Mucosa of gallbladder (tissue), 1 donor: ENCODE results near the gene C14orf119. TPM values are rescaled to one million over a fixed set of nuclear protein-coding genes. Genes with fewer than 3 reads are reported as not detected.

Experiments used
- DNase-seq: peaks from one replicate; pipeline ENCODE4 v3.0.0-alpha.2; 2020; ENCODE audit warnings: low spot score
- total RNA-seq: library from RNA; stranded (reverse); gene quantifications from one replicate; pipeline ENCODE4 v1.2.1, GENCODE V29; 2021
- donor health status: DM: no; HTN: no; CAD: no.

C14orf119 gene
- total RNA-seq, 1 donor from 2014 or later, result 46.1 TPM

GRCh38 chr14:23060536-23061260 is 34.6 kb upstream of the C14orf119 start:
- no peak for DNase-seq

- DNase-seq, result peak; percentile 88
Measured at GRCh38 chr14:23062002-23062401, 33.3 kb upstream of the C14orf119 start.

- no peak for DNase-seq
Measured at GRCh38 chr14:23063601-23064000, 31.7 kb upstream of the C14orf119 start.

- DNase-seq, result no peak
Measured at GRCh38 chr14:23066368-23066767, 28.9 kb upstream of the C14orf119 start.

DNA sequence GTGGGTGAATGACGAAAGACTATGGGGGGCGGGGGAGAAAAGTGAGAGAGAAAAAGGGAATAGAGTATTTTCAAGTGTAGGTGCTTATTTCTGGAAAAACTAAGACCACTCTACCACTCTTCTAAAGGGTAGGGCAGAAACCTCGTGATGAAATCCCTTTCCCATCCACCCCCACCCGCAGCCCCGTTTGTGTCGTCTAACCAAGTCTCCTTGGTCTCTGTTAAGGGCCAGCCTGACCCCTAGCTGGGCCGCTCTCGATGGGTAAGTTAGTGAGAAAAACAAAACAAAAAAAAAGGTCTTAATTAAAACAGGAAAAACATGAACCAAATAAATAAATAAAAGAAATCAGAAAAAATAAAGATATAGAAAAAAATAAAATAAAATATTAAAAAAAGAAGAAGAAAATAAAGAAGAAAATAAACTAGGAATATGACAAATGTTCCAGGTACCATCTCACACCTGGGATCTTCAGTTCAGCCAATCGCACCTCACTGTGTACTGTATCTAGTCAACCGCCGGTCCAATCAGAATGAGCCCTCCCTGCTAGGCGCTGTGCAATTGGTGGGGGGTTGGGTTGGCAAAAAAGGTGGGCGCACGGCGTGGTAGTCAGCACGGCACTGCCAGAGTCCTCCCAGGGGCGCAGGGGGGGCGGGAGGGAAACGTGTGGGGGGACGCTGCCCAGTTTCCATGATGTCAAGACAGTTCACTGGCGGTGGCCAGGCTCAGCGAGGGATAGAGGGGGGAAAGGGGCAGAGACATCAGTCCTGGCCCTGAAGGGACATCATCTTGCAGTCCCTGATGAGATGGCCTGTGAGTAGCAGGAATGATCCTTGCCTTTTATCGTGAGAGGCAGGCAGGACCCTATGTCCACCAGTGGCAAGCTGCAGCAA is 28.2 kb upstream of the C14orf119 start:
- no peak for DNase-seq

DNA sequence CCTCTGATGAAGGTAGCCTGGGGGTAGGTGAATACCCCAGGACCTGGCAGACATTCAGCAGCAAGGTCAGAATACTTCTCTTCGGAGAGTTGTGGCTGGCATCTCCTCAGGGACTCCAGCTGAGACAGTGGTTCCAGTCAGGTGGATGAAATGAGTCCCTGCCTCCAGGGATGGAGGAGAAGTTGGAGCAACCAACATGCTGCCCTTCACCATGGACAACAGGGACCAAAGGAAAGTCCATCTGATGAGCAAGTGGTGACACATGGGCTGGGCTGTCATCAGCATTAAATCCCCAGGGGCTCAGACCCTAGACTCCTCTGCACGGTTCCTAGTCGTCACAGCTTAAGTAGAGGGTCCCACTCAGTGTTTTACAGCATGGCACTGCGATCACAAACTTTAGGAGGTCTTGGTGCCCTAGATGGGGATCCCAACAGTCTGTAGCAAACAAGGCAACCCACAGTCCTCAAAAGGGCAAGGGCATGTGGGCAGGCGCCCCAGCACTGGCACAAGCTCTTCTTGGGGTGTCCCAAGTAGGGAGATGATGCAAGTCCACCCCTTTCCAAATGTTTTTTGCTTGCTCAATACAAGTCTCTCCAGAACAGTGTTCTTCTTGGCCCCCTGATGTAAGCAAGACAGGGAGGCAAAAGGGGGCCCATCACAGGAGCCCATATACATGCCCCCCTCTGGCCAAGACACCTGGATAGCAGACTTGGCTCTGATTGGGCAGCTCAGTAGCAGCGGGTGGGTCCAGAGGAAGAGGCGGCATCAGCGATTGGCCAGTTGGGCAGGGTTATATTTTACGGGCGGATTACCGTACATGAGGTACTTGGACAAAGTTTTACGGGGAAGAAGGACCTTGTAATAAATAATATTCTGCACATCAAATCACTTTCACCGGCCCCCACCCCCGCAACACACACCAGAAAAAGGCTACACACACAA is 27.2 kb upstream of the C14orf119 start:
- no peak for DNase-seq

DNA sequence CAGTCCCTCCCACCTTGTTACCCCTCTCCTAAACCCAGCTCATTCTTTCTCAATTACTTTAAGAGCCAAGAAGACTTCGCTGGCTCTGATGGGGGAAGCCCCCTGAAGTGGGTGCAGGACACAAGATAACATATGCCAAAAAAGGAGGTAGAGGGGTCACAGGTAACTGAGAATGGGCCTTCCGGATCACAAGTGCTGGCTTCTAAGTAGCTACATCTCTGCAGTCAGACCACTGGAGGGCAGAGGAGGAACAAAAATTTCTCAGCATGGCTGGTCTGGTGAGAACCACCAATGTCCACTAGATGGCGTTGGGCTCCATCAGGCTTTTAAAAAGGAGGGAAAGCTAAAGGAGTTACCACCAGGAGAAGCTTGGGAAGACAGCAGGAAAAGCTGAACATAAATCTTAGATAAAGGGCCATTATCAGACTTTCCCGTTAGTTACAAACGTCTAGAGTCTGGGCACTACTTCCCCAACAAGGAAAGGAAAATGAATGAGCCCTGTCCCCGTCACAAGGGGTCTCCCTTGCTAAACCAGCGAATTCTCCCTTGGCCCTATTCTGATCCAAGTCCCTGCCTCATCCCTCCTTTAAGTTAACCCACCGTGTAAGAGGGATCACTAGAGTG is 26.4 kb upstream of the C14orf119 start:
- peak; percentile 86 for DNase-seq

DNA sequence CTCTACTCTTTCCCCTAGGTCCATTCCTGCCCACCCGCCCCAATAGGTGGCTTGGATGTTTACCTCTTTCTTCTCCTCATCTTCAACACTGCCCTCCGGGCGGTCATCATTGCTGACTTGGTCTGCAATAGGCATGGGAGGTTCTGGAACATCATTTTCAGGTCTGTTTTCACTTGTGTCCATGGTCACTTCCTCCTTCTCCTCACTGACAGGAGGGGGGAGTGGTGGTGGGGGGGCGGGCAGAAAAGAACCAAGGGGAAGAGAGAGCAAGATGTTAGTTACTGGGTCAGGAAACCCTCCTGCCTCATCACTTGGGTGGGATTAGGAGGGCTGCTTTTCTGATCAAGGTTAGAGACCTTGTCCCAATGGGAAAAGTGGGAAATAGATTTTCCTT is 25.9 kb upstream of the C14orf119 start:
- DNase-seq, result no peak

DNA sequence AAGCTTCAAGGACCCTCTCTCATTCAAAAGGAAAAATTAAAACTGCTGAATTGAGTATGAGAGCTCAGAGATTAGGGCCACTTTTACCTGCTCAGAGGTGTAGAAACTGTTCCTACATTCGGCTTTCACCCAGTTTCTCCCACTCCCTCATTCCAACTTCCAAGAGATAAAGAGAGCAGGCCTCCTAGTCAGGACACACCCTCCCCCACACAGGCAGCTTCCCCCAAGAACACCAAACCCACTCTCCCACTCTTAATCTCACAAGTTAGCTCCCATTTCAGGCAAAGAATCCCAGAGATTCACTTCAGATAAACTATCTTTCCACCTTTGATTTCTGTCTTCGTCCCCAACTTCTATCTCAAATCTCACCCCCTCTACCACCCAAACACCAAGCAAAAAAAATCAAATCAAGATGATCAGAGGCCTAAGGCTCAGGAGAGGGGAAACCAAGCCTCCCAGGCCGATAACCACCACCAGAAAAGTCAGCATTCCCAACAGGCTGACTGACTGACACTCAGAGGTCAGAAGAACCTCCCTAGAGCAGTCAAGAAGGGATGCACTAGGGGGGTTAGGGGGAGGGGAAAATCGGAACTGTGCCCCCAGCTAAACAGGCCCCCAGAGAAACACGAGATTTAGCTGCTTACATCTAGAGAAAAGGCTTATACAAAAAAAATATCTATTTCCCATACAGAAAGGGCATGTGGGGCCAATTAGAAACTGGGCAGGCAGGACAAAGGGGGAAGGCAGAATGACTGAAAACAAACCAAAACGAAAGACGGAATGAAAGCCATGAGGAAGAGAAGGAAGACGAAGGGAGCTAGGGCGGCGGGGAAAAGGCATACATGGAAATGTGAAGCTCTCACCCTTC is 24.8 kb upstream of the C14orf119 start:
- no peak for DNase-seq

DNA sequence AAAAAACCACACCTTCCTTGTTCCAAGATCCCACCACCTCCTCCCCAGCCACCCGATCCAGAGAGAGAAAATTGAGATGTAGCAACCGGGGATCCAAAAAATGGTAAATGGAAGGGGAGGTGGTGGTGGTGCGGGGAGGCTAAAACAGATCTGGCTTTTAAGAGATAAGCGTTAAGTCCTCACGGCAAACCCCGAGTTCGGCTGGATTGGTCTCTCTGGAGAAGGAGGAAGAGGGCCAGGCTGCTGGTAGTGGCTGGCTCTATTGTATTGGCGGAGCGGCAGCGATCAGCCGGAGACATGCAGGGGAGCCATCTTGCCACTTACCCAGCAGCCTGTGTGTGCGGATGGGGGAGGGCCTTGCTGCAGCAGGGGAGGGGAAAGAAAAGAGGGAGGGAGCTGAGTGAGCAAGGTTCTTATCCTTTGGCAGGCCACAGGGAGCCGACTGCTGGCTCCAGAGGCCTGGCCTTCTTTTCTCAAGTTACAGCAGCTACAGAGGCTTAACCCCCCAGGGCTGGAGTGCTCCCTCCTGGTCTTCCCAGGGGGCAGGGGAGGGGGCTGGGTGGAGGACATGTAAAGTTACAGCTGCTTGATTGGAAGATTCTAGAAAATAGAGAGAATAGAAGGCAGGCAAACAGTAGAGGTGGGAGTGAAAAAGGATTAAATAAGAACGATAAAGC is 23.9 kb upstream of the C14orf119 start:
- DNase-seq, result peak; percentile 83

DNA sequence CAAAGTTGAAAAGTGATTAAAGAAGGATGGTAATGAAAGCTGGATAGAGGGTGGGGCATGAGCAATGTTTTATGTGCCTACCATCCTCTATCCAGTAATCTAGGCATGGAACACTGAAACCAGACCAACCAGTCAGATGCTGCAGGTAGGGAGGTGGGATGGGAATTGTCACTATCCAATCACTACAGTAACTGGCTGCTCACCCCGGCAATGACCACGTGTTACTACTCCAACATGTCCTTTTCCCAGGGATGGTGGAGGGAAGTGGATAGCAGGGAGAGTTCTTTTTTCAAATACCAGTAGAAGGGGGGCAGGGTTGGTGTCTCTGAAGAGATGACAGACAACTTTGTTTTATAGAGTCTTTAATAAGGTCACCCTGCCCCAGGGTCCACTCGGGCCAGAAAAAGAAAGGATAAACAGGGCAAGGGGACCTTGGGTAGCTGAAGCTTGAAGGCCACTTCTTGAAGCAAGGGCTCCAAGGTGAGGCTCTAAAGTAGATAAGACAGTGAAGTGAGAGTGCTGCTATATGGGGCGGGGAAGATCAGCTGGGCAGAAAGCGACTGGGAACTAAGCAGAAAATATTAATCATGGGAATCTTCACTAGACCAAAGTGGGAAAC is 23.3 kb upstream of the C14orf119 start:
- no peak for DNase-seq

- no peak for DNase-seq
Measured at GRCh38 chr14:23074906-23075305, 20.4 kb upstream of the C14orf119 start.

- no peak for DNase-seq
Measured at GRCh38 chr14:23076785-23077408, 18.4 kb upstream of the C14orf119 start.

GRCh38 chr14:23077962-23078361 is 17.3 kb upstream of the C14orf119 start:
- DNase-seq, result no peak

DNA sequence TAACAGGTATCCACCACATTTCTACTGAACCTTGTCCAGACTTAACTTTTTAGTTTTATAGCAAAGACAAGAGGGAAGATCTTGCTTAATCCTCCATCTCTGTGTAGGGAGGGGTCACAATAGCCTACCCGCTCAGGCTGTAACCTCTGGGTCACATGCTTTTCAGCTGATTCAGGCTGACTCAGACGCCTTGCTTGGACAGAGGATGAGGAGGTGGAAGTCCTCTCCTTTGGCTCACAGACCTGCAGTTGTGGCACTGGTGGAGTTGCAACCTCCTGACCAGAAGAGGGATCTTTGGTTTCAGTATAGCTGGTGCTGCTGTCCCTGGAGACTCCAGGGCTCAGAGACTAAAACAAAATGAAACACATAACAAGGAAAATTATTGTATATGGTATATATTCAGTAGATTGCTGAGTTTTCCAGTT is 16.6 kb upstream of the C14orf119 start:
- peak; percentile 84 for DNase-seq

GRCh38 chr14:23079716-23080115 is 15.6 kb upstream of the C14orf119 start:
- DNase-seq, result no peak

- no peak for DNase-seq
Measured at GRCh38 chr14:23080474-23080873, 14.8 kb upstream of the C14orf119 start.

GRCh38 chr14:23085458-23085857 is 9.8 kb upstream of the C14orf119 start:
- no peak for DNase-seq

GRCh38 chr14:23086565-23086964 is 8.7 kb upstream of the C14orf119 start:
- no peak for DNase-seq
